ENCODE results near the gene TMC7. TPM values are rescaled to one million over a fixed set of nuclear protein-coding genes. Genes with fewer than 3 reads are reported as not detected.

Gene TMC7
- total and polyA plus RNA-seq, 2 experiments from 2014 or later: 1.7 to 2.4 TPM

GRCh38 chr16:19073863-19074262 lies 90.1 kb downstream of the TMC7 start (continued):
- TF ChIP-seq ZNF462 (CRISPR knock-in tag; IDR thresholded peaks at IDR 0.05): no peak
- no peak for TF ChIP-seq NANOG (IDR thresholded peaks at IDR 0.05; ENCODE audit: borderline replicate concordance)
- TF ChIP-seq STAT1 (IDR thresholded peaks at IDR 0.05; ENCODE audit: unreplicated experiment): no peak
- no peak for TF ChIP-seq ZNF331 (CRISPR knock-in tag; IDR thresholded peaks at IDR 0.05; ENCODE audit: low read depth)

GRCh38 chr16:19075511-19075910 lies 91.8 kb downstream of the TMC7 start:
- Histone ChIP-seq H3K9me2 (ENCODE audit: insufficient read depth) (no peaks in the 10 kb centered on the region; the same call in 1 of the 2 replicates), H2AFZ (no peak overlapping the region), H3K36me3 (ENCODE audit: insufficient read depth) (peaks cover 3% of the 10 kb centered on the region; the same call in 1 of the 2 replicates), H3K4me3 (no peak overlapping the region), H3K27ac (ENCODE audit: low read depth) (no peak overlapping the region), H3K27me3 (ENCODE audit: insufficient read depth) (no peaks in the 10 kb centered on the region), H3K4me1 (ENCODE audit: insufficient read depth) (no peaks in the 10 kb centered on the region), H3F3A (replicated peaks; ENCODE audit: low read depth) (no peaks in the 10 kb centered on the region), H4K20me1 (replicated peaks; ENCODE audit: insufficient read depth) (no peaks in the 10 kb centered on the region), H3K4me2 (no peak overlapping the region), H3K79me2 (replicated peaks; ENCODE audit: insufficient read depth) (no peaks in the 10 kb centered on the region)
- H3K27ac Mint-ChIP-seq: no peak overlapping the region
- peaks cover 35% of the 10 kb centered on the region; the same call in 2 of the 3 replicates for H3K36me3 Mint-ChIP-seq (ENCODE audit: low read depth)
- H3K27me3 Mint-ChIP-seq (ENCODE audit: insufficient read depth, low read depth, poor library complexity): peaks cover 2% of the 10 kb centered on the region
- no peak for ATAC-seq
- no peak overlapping the region for H3K4me3 Mint-ChIP-seq
- no peaks in the 10 kb centered on the region; the same call in 2 of the 3 replicates for H3K4me1 Mint-ChIP-seq
- no peaks in the 10 kb centered on the region; the same call in 1 of the 3 replicates for H3K9me3 Mint-ChIP-seq
- no peak for DNase-seq (ENCODE audit: low spot score)
- no peak for TF ChIP-seq POLR2AphosphoS5 (IDR thresholded peaks at IDR 0.05; ENCODE audit: low read depth)
- TF ChIP-seq ETS1 (IDR thresholded peaks at IDR 0.05): no peak
- no peak for TF ChIP-seq EZH2 (IDR thresholded peaks at IDR 0.05; ENCODE audit: low read depth, unreplicated experiment)
- no peak for TF ChIP-seq REST (IDR thresholded peaks at IDR 0.05; ENCODE audit: unreplicated experiment)
- no peak for TF ChIP-seq NANOG (IDR thresholded peaks at IDR 0.05; ENCODE audit: borderline replicate concordance)

All from GM23338 (cell line).